Activated CD4-positive, alpha-beta memory T cell treated with anti-CD3 and anti-CD28 coated beads, Interleukin-2, amount 10 ng/mL, durations not matched to agents 7 days and 5 days (primary cell): ENCODE results near the gene GPRC5D. TPM values are rescaled to one million over a fixed set of nuclear protein-coding genes. Genes with fewer than 3 reads are reported as not detected.
A peak's percentile ranks its signal among the peaks of the same experiment; 100 is the strongest.

Experiments
- CTCF ChIA-PET: fragments of 350-600 bp; sonication (Branson Sonifier 250); formaldehyde crosslinking; loops from one replicate; lab custom pipeline; 2021; ENCODE audit warnings: antibody characterized with exemption, inconsistent platforms; lab: Charles Lee
- POLR2A ChIA-PET: fragments of 350-600 bp; sonication (Branson Sonifier 250); formaldehyde crosslinking; loops from one replicate; lab custom pipeline; 2021; ENCODE audit warnings: antibody characterized with exemption; lab: Charles Lee
- DNase-seq: peaks from one replicate; pipeline ENCODE4 v3.0.0-alpha.2; 2020
- H3K27ac Mint-ChIP-seq: one replicate; pipeline ENCODE4 v1.8.0; 2021; ENCODE audit warnings: mild to moderate bottlenecking, mixed read lengths
- H3K27me3 Mint-ChIP-seq: one replicate; pipeline ENCODE4 v1.8.0; 2021; ENCODE audit warnings: mixed read lengths
- H3K36me3 Mint-ChIP-seq: one replicate; pipeline ENCODE4 v1.8.0; 2021; ENCODE audit warnings: low read depth, mixed read lengths
- H3K4me1 Mint-ChIP-seq: one replicate; pipeline ENCODE4 v1.8.0; 2021; ENCODE audit warnings: mixed read lengths
- H3K4me3 Mint-ChIP-seq: one replicate; pipeline ENCODE4 v1.8.0; 2021; ENCODE audit warnings: mild to moderate bottlenecking, mixed read lengths
- H3K9me3 Mint-ChIP-seq: one replicate; pipeline ENCODE4 v1.8.0; 2021; ENCODE audit warnings: mixed read lengths
- total RNA-seq, 2 experiments: library from RNA; stranded (reverse); gene quantifications; one replicate each; pipeline ENCODE4 v1.2.3, GENCODE V29; 2021

GPRC5D gene
- total RNA-seq, 2 experiments from 2014 or later: 0.73 to 1.6 TPM

- Mint-ChIP-seq H3K27ac (no peak overlapping the region), H3K36me3 (no peaks in the 10 kb centered on the region), H3K27me3 (peaks cover 33% of the 10 kb centered on the region), H3K9me3 (no peaks in the 10 kb centered on the region), H3K4me1 (peaks cover 25% of the 10 kb centered on the region), H3K4me3 (no peak overlapping the region)
- DNase-seq: no peak
- ChIA-PET POLR2A (no interaction called here), CTCF (interaction anchor here (0.7 to 1.0 kb wide), 3 partner anchors 20 to 60 kb away, joined by 3 to 5 read pairs (median 4); no protein-coding TSS in a partner anchor)
These were observed 55.7 kb downstream of the GPRC5D start for GRCh38 chr12:12896260-12896659.

- POLR2A ChIA-PET: no interaction called here
- peaks cover 14% of the 10 kb centered on the region for H3K4me1 Mint-ChIP-seq
- DNase-seq: no peak
- no peaks in the 10 kb centered on the region for H3K36me3 Mint-ChIP-seq
- H3K9me3 Mint-ChIP-seq: no peaks in the 10 kb centered on the region
- CTCF ChIA-PET: interaction anchor here (1.2 kb wide), 1 partner anchor 57 kb away, joined by 3 read pairs; no protein-coding TSS in a partner anchor
- H3K27me3 Mint-ChIP-seq: peaks cover 54% of the 10 kb centered on the region
- no peak overlapping the region for H3K27ac Mint-ChIP-seq
- no peak overlapping the region for H3K4me3 Mint-ChIP-seq
These were observed 58.5 kb downstream of the GPRC5D start for GRCh38 chr12:12893438-12893837.

- H3K4me1 Mint-ChIP-seq: peaks cover 13% of the 10 kb centered on the region
- H3K9me3 Mint-ChIP-seq: no peaks in the 10 kb centered on the region
- ChIA-PET POLR2A (no interaction called here), CTCF (interaction anchor here (1.2 to 1.5 kb wide), 2 partner anchors 8 to 56 kb away, joined by 3 to 4 read pairs; no protein-coding TSS in a partner anchor)
- peaks cover 55% of the 10 kb centered on the region for H3K27me3 Mint-ChIP-seq
- no peak overlapping the region for H3K4me3 Mint-ChIP-seq
- H3K27ac Mint-ChIP-seq: no peak overlapping the region
- H3K36me3 Mint-ChIP-seq: no peaks in the 10 kb centered on the region
- no peak for DNase-seq
These were observed 59.3 kb downstream of the GPRC5D start for GRCh38 chr12:12892681-12893141.

GRCh38 chr12:12891881-12892355 lies 60.1 kb downstream of the GPRC5D start:
- CTCF ChIA-PET: interaction anchor here (1.1 to 2.0 kb wide), 5 partner anchors 9 to 364 kb away, joined by 3 to 10 read pairs (median 5); no protein-coding TSS in a partner anchor

GRCh38 chr12:12891080-12891880 lies 60.7 kb downstream of the GPRC5D start, which contains the start of gene GPRC5A:
Gene GPRC5A (plus strand): TSS chr12:12891562. CDS start chr12:12908250, 16,688 bp downstream.
- DNase-seq: peak; percentile 29
- Mint-ChIP-seq H3K4me3 (peak within 1 kb of the TSS; percentile 66), H3K9me3 (no peaks in the 10 kb centered on the region), H3K36me3 (no peaks in the 10 kb centered on the region), H3K4me1 (peaks cover 13% of the 10 kb centered on the region), H3K27me3 (peaks cover 57% of the 10 kb centered on the region), H3K27ac (no peak within 1 kb of the TSS)
- ChIA-PET POLR2A (interaction anchor here (0.7 kb wide), 1 partner anchor 10 kb away, joined by 3 read pairs; no protein-coding TSS in a partner anchor), CTCF (interaction anchor here (0.7 to 2.0 kb wide), 10 partner anchors 8 to 364 kb away, joined by 3 to 10 read pairs (median 4); no protein-coding TSS in a partner anchor)

More at GRCh38 chr12:12891881-12892355, 60.1 kb downstream of the GPRC5D start:
- Mint-ChIP-seq H3K4me1 (peaks cover 13% of the 10 kb centered on the region), H3K27me3 (peaks cover 56% of the 10 kb centered on the region), H3K4me3 (no peak overlapping the region), H3K9me3 (no peaks in the 10 kb centered on the region), H3K27ac (no peak overlapping the region), H3K36me3 (no peaks in the 10 kb centered on the region)
- DNase-seq: no peak
- POLR2A ChIA-PET: no interaction called here

Other genes with a start within 250 kb of the GPRC5D start
- 100 to 1,000 TPM; 164 to 166 TPM for gene CDKN1B, start 234.8 kb downstream of the GPRC5D start, total RNA-seq
- gene APOLD1, start 166.5 kb downstream of the GPRC5D start, total RNA-seq: 1 to 10 TPM; 9.2 to 9.9 TPM
- 10 to 100 TPM; 49.1 to 53.2 TPM for gene DDX47, start 138.8 kb downstream of the GPRC5D start, total RNA-seq
- under 1 TPM; 0.03 to 0.05 TPM for gene GPRC5A, start 60.6 kb downstream of the GPRC5D start, total RNA-seq
- gene HEBP1, start 48.1 kb upstream of the GPRC5D start, total RNA-seq: 10 to 100 TPM; 11.1 to 12.5 TPM
- gene FAM234B, start 92.2 kb upstream of the GPRC5D start, total RNA-seq: 1 to 10 TPM; 4.5 to 5.2 TPM
- not detected for gene GSG1, start 151.5 kb upstream of the GPRC5D start, total RNA-seq
- gene EMP1, start 244.6 kb upstream of the GPRC5D start, total RNA-seq: 100 to 1,000 TPM in 1 of 2 experiments, 10 to 100 TPM in 1; 90.4 to 101 TPM